Mesenteric fat pad (tissue), 1 donor: ENCODE results near the gene PYROXD2. TPM values are rescaled to one million over a fixed set of nuclear protein-coding genes. Genes with fewer than 3 reads are reported as not detected.

ENCODE experiments used
- DNase-seq: peaks from one replicate; pipeline ENCODE4 v3.0.0-alpha.2; 2020; ENCODE audit warnings: low spot score
- long read RNA-seq: library from polyadenylated mRNA; unstranded; transcript quantifications from one replicate; pipeline ENCODE4 v2.0.0, GENCODE V29; 2020
- total RNA-seq: library from RNA; stranded (reverse); fragmentation: NEBNext Ultra II Directional; extraction: Animal tissue kit (Norgen Biotek cat#: 25700); gene quantifications from one replicate; pipeline ENCODE4 v1.2.1, GENCODE V29; 2021
- donor health status: DM: yes; HTN: yes; CAD: no.

The PYROXD2 gene
- 22.4 TPM for total RNA-seq
- long read RNA-seq, transcript PYROXD2-201 (16 exons, 2,028 nt), result major isoform, 38 of 55 reads
- long read RNA-seq, partial matches to known transcripts, result 2 of 55 reads
- long read RNA-seq, other reads (novel, unspliced or antisense), result 15 of 55 reads

DNA sequence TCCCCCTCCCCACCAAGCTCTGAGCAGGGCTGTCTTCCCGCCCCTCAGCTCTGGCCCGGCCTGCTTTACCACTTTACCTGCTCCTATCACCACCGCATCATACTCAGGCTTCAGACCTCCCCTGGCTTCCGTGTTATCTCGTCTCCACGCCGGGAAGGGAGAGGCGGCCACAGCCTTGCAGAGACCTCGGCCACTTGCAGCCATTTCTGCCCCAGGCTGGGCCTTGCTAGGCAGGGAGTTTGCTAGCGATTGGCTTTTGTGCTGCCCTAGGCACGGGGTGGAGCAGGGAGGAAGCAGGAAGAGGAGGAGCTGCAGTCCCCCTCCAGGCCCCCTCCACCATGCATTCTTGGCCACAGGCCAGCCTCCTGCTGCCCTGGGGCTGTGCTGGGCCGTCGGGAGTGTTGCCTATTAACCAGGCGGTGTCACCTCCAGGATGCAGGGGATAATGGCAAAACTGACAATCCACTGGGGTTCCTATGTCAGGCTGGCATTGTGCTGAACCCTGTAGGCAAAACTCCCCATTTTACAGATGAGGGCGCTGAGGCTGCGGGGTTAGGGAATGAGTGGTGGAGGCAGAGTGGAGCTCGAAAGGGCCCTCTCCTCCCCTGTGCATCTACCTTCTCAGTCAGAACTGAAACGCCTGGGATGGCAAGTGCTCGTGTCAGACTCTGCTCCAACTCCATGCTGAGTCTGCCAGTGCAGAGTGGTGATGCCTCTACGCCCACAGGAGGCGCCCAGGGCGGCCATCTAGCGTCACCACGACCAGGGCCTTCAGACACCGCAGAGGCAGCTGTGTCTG lies at the start of gene PYROXD2:
TSS of gene PYROXD2 (minus strand) at position 251 of the 799 bp plus-strand sequence. CDS start at position 204, 47 bp downstream.
- peak; percentile 95 for DNase-seq

DNA sequence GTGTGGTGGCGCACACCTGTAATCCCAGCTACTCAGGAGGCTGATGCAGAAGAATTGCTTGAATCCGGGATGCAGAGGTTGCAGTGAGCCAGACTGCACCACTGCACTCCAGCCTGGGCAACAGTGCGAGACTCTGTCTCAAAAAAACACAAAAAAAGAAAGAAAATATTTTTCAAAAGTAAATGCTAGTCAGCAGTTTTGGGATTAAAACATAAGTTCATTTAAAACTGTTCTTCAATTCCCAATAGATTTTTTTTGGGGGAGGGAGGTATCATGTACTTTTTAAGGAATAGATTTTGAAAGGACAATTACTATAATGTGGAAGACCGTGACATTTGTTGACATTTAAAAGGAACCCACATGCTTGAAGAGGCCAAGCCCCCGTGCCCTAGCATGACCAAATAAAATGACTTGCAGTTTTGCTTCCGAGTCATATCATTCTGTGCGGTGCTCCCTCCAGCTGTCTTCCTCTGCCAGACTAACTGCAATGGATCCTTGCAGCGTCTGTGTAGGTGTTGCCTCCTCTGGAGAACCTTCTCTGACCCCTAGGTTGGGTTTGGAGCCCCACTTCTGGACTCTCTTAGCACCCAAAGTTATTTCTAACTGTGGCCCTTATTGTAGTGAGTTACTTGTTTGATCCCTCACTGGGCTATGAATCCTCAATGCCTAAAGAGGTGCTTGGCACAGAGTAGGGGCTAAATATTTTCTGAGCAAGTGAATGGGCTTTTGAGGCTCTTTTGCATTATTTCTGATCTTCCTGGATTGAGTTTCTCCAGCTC lies 49.2 kb upstream of the PYROXD2 start:
- DNase-seq, result no peak

- DNase-seq, result no peak
Measured at GRCh38 chr10:98463016-98463415, 48.0 kb upstream of the PYROXD2 start.

- no peak for DNase-seq
Measured at GRCh38 chr10:98461500-98461842, 46.5 kb upstream of the PYROXD2 start.

DNA sequence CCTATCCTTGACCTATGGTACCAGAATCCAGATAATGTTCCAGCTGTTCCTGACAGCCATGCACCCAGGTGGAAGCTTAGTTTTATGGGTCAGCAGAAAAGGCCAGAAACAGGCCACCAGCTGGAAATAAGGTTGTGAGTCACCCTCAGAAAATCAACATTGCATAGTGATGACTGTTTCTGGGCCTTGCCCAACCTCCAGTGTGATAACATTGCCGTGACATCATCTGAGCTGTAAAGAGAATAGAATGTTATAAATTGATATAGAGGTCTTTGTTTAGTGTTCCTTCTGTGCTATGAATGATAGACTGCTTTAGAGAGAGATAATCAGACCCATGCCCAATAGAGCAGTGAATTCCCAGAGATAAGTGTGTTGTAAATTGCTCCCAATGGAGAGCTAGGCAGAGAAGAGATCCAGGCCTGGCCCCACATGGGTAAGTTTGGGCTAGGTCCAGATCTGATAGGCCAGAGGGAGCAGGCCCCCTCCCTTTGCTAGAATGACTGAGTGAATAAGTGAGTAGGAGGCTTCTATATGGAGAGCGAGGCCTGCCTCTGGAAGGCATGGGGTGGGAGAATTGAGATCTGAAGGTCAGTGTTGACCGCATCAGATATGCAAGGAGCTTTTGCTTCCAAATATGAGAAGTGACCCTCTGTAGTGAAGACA lies 46.0 kb upstream of the PYROXD2 start:
- no peak for DNase-seq

DNA sequence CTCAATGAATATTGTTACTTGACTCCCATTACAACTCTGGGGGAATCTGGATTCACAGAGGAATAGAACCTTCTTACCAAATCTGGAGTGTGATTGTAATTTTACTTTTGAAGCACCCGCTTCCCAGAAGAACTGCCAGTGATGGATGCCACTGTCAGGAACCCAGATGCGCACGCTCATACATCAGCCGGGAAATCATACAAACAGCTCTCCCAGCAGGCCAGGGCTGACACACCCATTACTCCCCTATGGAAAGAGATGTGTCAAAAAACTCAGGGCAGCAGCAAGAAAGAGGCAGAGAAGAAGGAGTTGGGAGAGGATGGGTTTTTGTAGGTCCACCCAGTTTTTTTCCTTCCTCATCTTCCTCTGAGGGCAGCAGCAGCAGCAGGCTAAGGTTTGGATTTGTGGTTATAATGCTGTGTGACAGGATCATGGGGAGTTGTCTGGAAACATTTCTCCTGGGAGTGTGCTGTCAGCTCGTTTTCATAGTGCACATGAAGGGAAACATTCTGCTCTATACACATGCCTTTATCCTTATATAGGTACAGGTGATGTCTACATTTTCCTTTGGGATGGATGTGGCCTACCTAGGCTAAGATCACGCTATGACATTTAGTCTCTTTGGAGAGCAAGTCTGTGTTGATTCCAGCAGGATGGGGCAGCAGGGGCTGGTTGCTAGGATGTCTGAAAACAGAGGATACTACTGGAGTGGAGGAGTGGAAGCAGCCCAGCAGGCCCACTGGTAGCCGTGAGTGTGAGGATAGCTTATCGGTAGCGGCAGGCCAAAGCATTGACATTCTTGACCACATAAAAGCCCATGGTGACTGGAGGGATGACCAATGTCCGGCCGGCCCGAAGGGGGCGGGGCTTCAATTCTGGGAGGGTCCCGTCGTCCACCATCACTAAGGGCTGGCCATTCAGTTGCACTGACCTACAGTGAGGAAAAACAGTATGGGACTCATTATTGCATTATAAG lies 44.1 kb upstream of the PYROXD2 start:
- no peak for DNase-seq

DNA sequence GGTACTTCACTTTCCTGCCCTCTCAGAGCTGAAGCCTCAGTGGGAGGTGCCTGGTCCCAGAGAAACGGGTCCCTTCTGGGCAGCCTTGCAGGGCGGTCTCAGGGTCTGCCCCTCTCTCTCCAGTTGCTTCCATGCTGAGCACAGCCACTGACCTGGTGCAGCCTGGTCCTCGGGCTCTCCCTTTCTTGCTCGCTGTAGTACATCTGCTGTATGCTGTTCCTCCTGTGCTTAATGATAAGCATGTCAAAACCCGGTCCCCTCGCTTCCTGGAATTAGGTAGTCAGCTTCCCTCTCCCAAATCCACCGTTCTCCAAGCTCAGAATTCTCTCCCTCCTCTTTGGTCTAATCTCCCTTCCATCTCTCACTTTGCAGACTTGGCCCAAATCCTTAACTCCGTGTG lies 42.7 kb upstream of the PYROXD2 start:
- DNase-seq, result no peak

DNA sequence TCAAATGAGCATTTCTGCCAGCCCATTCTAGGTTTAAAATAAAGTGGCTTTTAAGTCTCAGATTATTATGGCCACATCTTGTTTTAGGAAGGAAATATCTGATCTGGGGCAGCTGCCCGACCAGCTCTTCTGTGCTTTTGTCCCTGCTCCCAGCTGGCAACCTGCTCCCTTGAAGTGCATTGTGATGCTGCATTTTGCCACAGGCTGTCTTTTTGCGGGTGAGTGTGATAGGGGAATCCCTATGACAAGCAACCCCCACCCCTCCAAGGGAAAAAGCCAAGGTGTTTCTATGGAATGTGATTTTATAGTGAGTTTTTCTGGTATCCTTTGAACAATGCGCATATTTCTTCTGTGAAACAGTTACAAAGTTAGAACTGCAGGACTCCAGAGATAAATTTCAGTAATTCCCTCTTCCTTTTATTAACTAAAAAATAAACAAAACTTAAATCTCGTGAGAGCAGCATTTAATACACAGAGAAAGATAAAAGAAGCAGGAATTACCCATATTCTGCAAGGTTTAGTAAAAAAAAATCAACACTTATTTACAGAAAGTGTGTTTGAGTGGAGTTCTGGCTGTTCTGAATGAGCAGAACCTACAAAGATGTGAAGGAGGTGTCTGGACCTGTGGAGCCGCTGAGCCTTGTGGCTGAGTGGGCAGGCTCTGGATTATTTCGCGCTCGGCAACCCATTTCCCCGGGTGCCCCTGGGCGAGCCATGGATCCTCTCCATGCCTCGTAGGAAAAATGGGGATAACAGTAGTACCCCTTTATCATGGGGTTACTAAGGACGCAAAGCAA lies 41.9 kb upstream of the PYROXD2 start:
- DNase-seq, result no peak

DNA sequence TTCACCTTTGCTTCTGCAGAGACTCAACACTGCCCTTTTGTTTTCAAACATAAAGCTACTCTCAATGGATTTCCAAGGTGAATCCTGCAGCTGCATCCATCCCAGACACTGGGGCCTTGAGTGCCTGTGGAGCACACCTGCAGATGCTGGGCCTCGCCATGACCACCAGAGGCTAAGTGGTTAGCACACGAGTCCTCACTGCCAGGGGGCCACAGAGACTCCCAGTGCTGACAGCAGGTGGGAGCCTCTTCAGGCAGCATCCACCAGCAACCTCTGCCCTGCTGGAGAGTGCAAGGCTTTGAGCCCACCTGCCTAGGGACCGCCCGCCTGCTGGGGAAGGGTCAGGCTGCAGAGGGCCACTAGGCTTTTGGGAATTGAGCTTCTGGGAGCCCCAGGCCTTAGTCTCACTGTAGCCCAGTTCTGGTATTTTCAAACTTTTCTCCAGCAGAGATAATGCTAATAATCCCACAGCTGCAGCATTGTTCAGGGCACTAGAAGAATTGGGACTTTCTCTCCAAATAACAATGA lies 41.1 kb upstream of the PYROXD2 start:
- no peak for DNase-seq

DNA sequence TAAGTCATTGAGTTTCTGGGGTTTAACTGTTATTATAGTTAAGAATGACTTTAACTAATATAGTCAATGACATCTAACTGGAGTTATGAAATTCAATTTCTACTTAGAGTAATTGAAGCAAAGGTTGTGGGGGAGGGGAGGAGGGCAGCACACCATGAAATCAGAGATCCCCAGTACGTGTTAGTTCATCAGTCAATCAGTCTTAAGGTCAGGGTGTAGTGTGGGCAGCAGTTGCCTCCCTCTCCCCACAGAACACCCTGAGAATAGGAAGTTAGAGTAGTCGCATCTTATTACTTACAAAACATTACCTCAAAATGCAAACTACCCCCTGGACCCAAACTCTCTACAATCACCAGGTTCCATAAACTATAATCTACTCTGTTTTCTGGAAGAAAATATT lies 38.7 kb upstream of the PYROXD2 start:
- no peak for DNase-seq

GRCh38 chr10:98450618-98451017 lies 35.6 kb upstream of the PYROXD2 start:
- no peak for DNase-seq

GRCh38 chr10:98449287-98449686 lies 34.3 kb upstream of the PYROXD2 start:
- DNase-seq, result no peak

GRCh38 chr10:98446661-98447221 lies 31.8 kb upstream of the PYROXD2 start, which contains the start of gene HPS1:
TSS of gene HPS1 (minus strand) at chr10:98446935. CDS start at chr10:98443240, 3,695 bp downstream.
- DNase-seq, result peak; percentile 96

- no peak for DNase-seq
Measured at GRCh38 chr10:98446151-98446660, 31.2 kb upstream of the PYROXD2 start.

- DNase-seq, result no peak
Measured at GRCh38 chr10:98445200-98445812, 30.3 kb upstream of the PYROXD2 start.

DNA sequence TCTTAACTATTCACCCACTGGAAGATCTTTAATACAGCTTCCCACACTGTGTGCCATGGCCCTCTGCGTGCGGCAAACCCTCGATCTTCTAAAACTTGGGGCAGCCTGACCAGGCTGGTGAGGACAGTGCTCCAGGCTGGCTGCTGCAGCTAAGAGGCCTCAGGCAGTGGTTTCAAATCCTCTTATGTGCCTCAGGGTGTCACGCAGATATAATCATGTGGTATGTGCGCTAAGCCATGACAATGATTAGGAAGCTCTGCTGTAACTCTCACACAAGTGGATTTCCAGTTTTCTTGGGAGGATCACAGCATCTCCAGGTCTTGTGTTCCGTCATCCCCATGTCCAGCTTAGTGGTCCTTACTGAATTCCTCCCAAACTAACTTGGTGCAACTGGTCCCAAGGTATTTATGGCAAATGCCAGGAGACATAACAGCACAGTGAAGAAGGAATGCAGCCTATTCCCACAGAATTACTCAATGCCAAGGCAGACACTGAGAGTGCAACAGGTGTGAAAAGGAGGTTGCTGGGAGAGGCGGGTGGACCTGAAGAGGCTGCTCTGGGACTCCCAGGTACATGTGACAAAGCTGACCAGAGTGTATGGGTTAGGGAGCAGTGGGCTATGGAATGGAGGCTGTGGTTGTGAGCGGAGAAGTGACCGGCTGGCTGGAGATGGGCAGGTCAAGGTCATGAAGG lies 29.5 kb upstream of the PYROXD2 start:
- no peak for DNase-seq

DNA sequence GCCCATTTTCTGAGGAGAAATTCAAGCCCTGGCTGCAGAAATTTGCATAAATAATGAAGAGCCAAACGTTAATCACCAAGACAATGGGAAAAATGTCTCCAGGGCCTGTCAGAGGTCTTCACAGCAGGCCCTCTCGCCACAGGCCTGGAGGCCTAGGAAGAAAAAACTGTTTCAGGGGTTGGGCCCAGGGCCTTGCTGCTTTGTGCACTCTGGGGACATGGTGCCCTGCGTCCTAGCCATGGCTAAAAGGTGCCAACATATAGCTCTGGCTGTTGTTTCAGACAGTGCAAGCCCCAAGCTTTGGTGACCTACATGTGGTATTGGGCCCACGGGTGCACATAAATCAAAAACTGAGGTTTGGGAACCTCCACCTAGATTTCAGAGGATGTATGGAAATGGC lies 23.7 kb upstream of the PYROXD2 start:
- DNase-seq, result no peak

- no peak for DNase-seq
Measured at GRCh38 chr10:98436704-98437103, 21.7 kb upstream of the PYROXD2 start.
